Sigmoid colon (tissue), 7 donors: ENCODE data around the gene SIX4. TPM values are rescaled to one million over a fixed set of nuclear protein-coding genes. Genes with fewer than 3 reads are reported as not detected.
A peak's percentile ranks its signal among the peaks of the same experiment; 100 is the strongest.
"Not testable (repeated sequence)": the region's sequence is repeated elsewhere in the genome, so short reads cannot be mapped to it uniquely, and the experiment has no call there.

Experiments used
- DNase-seq: peaks from one replicate; pipeline ENCODE4 v3.0.0-alpha.2; 2019
- H3K27ac ChIP-seq, 4 donors: fragments of 200-600 bp; sonication (generic); one replicate each; pipeline ENCODE4 v1.5.1; 2016 to 2019; ENCODE audit warnings: mild to moderate bottlenecking in 1 of 4
- H3K27me3 ChIP-seq, 3 donors: fragments of 200-600 bp; sonication (generic); one replicate each; pipeline ENCODE4 v1.5.1; 2019; ENCODE audit warnings: mild to moderate bottlenecking in 1 of 3
- H3K36me3 ChIP-seq, 4 donors: fragments of 200-600 bp; sonication (generic); one replicate each; pipeline ENCODE4 v1.5.1; 2016 to 2019
- H3K4me1 ChIP-seq, 4 donors: fragments of 200-600 bp; sonication (generic); one replicate each; pipeline ENCODE4 v1.5.1; 2017 to 2019
- H3K4me3 ChIP-seq, 4 donors: fragments of 200-600 bp; sonication (generic); one replicate each; pipeline ENCODE4 v1.5.1; 2017 to 2019; ENCODE audit warnings: mild to moderate bottlenecking in 2 of 4, moderate library complexity in 1 of 4
- H3K9me3 ChIP-seq, 4 donors: fragments of 200-600 bp in 3 of 4; sonication (generic) in 3 of 4; one replicate each; pipeline versions ENCODE4 v1.5.1 to v1.6.1; 2013 to 2019
- CTCF ChIP-seq, 4 experiments: fragments of 450-650 bp in 3 of 4; fragments of 200-600 bp in 1 of 4; IDR thresholded peaks; one replicate each; pipeline ENCODE4 v1.5.1; 2016 to 2019; ENCODE audit warnings: antibody characterized with exemption in 4 of 4, mild to moderate bottlenecking in 3 of 4, moderate library complexity in 2 of 4
- EP300 ChIP-seq, 4 donors: sonication (generic); formaldehyde crosslinking; IDR thresholded peaks; one replicate each; pipeline ENCODE4 v1.6.1; 2017; ENCODE audit warnings: antibody characterized with exemption in 4 of 4
- POLR2A ChIP-seq, 2 donors: fragments of 450-650 bp; IDR thresholded peaks; one replicate each; pipeline ENCODE4 v1.6.1; 2016; ENCODE audit warnings: antibody characterized with exemption in 2 of 2, mild to moderate bottlenecking in 2 of 2, moderate library complexity in 2 of 2
- POLR2AphosphoS5 ChIP-seq, 4 donors: sonication (generic); formaldehyde crosslinking; IDR thresholded peaks; one replicate each; pipeline ENCODE4 v1.6.1; 2017; ENCODE audit warnings: antibody characterized with exemption in 4 of 4
- WGBS, 2 donors: extraction: QIAGEN DNeasy Blood & Tissue Kit; methylation state at CpG; one replicate each; pipeline ENCODE4 v1.1.7; 2013; 5-methylcytosine and 5-hydroxymethylcytosine counted together
- intact Hi-C: fragments of 100-400 bp; cut with DNase I; formaldehyde crosslinking; loops from one replicate; pipeline ENCODE4 v1.15.1; 2023
- polyA plus RNA-seq, 3 donors: library from polyadenylated mRNA; stranded (reverse); fragments of 200-250 nt; gene quantifications; one replicate each; pipeline ENCODE4 v1.2.3, GENCODE V29; 2013
- total RNA-seq, 4 donors: library from RNA; depleted of rRNA; stranded (reverse); fragments of >200 nt; gene quantifications; one replicate each; pipeline ENCODE4 v1.1.0, GENCODE V29; 2016
- donor health status: healthy with polysubstance abuse.
- donor health status: Bipolar disorder and iron deficiency.
- donor health status: healthy.

SIX4 gene
- total and polyA plus RNA-seq, 7 donors, result 0.10 to 2.7 (median 1.7) TPM; not detected in 2

- H3K27ac ChIP-seq, result peak overlapping the region; percentile 73 to 78 (median 76)
- peak overlapping the region; percentile 71 to 81 (median 76) for H3K4me3 ChIP-seq
- H3K4me1 ChIP-seq, result peaks cover 0 to 26% (median 19%) of the 10 kb centered on the region in 4 donors
- H3K36me3 ChIP-seq, result no peaks in the 10 kb centered on the region
- no peak for DNase-seq
- H3K9me3 ChIP-seq, result no peaks in the 10 kb centered on the region
- WGBS, 2 donors, result 7 to 23% methylated on average over 5 of the region's 5 CpGs
- intact Hi-C loops, result no loop called here
- TF ChIP-seq POLR2AphosphoS5 (IDR thresholded peaks at IDR 0.05) (no peak), POLR2A (IDR thresholded peaks at IDR 0.05) (no peak), EP300 (IDR thresholded peaks at IDR 0.05) (no peak), CTCF (IDR thresholded peaks at IDR 0.05) (no peak)
- H3K27me3 ChIP-seq, result no peaks in the 10 kb centered on the region
Measured at GRCh38 chr14:60735416-60735815, 11.3 kb upstream of the SIX4 start.

GRCh38 chr14:60734465-60735242 is 10.5 kb upstream of the SIX4 start, which contains the start of gene MNAT1:
MNAT1 (plus strand) TSS chr14:60734761; CDS start chr14:60734863, 102 bp downstream.
- 3% methylated on average over 33 of the region's 33 CpGs for WGBS, 2 donors
- peaks cover 0 to 26% (median 19%) of the 10 kb centered on the region in 4 donors for H3K4me1 ChIP-seq
- peak; percentile 86 for DNase-seq
- no peaks in the 10 kb centered on the region for H3K36me3 ChIP-seq
- H3K27me3 ChIP-seq, result no peaks in the 10 kb centered on the region
- peak within 1 kb of the TSS; percentile 73 to 78 (median 76) for H3K27ac ChIP-seq
- intact Hi-C loops, result no loop called here
- peak within 1 kb of the TSS; percentile 71 to 81 (median 76) for H3K4me3 ChIP-seq
- H3K9me3 ChIP-seq, result no peaks in the 10 kb centered on the region
- TF ChIP-seq POLR2AphosphoS5 (IDR thresholded peaks at IDR 0.05), result peak; percentile 37 to 74 (median 60)
- no peak for TF ChIP-seq POLR2A (IDR thresholded peaks at IDR 0.05)

- intact Hi-C loops, result no loop called here
Measured at GRCh38 chr14:60732840-60733483, 8.8 kb upstream of the SIX4 start.

GRCh38 chr14:60731291-60731690 is 7.1 kb upstream of the SIX4 start:
- H3K4me1 ChIP-seq, result peaks cover 0 to 19% (median 12%) of the 10 kb centered on the region in 4 donors
- H3K9me3 ChIP-seq, DNase-seq, intact Hi-C loops, H3K4me3 ChIP-seq, H3K27ac ChIP-seq, H3K36me3 ChIP-seq: not testable (repeated sequence)
- 93 to 95% methylated on average over 5 of the region's 5 CpGs for WGBS, 2 donors
- H3K27me3 ChIP-seq, result peaks cover 0 to 14% (median 0%) of the 10 kb centered on the region in 3 donors

More at GRCh38 chr14:60732840-60733483, 8.8 kb upstream of the SIX4 start:
- 65 to 72% methylated on average over 4 of the region's 4 CpGs for WGBS, 2 donors
- H3K9me3 ChIP-seq, result no peaks in the 10 kb centered on the region
- H3K27me3 ChIP-seq, result peaks cover 0 to 3% (median 0%) of the 10 kb centered on the region in 3 donors
- no peak overlapping the region for H3K27ac ChIP-seq
- TF ChIP-seq POLR2A (IDR thresholded peaks at IDR 0.05) (no peak), CTCF (IDR thresholded peaks at IDR 0.05) (no peak), POLR2AphosphoS5 (IDR thresholded peaks at IDR 0.05) (no peak), EP300 (IDR thresholded peaks at IDR 0.05) (no peak)
- H3K36me3 ChIP-seq, result no peaks in the 10 kb centered on the region
- peaks cover 0 to 26% (median 19%) of the 10 kb centered on the region in 4 donors for H3K4me1 ChIP-seq
- DNase-seq, result no peak
- no peak overlapping the region for H3K4me3 ChIP-seq

- intact Hi-C loops, result loop anchor here (5.0 kb wide), 1 partner anchor 259 kb away; the partner anchor contains the start of genes SLC38A6 and TRMT5
- WGBS, 2 donors, result 1% methylated on average over 78 of the region's 78 CpGs
- H3K27ac ChIP-seq, result peak overlapping the region; percentile 48 to 67 (median 64)
- TF ChIP-seq CTCF (IDR thresholded peaks at IDR 0.05) (no peak), EP300 (IDR thresholded peaks at IDR 0.05) (no peak), POLR2A (IDR thresholded peaks at IDR 0.05) (no peak), POLR2AphosphoS5 (IDR thresholded peaks at IDR 0.05) (no peak)
- peaks cover 15 to 68% (median 38%) of the 10 kb centered on the region in 3 donors for H3K27me3 ChIP-seq
- H3K36me3 ChIP-seq, result no peaks in the 10 kb centered on the region
- peak overlapping the region; percentile 47 to 67 (median 60) for H3K4me3 ChIP-seq
- H3K9me3 ChIP-seq, result peaks cover 0 to 4% (median 0%) of the 10 kb centered on the region in 4 donors
- H3K4me1 ChIP-seq, result peaks cover 0 to 36% (median 23%) of the 10 kb centered on the region in 4 donors
- peak; percentile 70 for DNase-seq
Measured at GRCh38 chr14:60723116-60723906, 840 bp downstream of the SIX4 start.
